Prostate gland (tissue), 2 donors: ENCODE measurements around the gene TGIF1.

Experiments
- POLR2AphosphoS5 ChIP-seq: sonication (generic); formaldehyde crosslinking; IDR thresholded peaks from one replicate; pipeline ENCODE4 v1.6.1; 2017; ENCODE audit warnings: antibody characterized with exemption
- TF ChIP-seq, protein P1 (sequence below), 4 experiments: fragments of 200-600 bp in 2 of 4; fragments of 450-650 bp in 2 of 4; sonication (generic) in 2 of 4; IDR thresholded peaks; 1 replicate in 3 of 4; 2 replicates in 1 of 4; pipeline ENCODE4 v1.5.1; 2016 to 2019; ENCODE audit warnings: antibody characterized with exemption in 4 of 4, mild to moderate bottlenecking in 2 of 4, moderate library complexity in 2 of 4

DNA sequence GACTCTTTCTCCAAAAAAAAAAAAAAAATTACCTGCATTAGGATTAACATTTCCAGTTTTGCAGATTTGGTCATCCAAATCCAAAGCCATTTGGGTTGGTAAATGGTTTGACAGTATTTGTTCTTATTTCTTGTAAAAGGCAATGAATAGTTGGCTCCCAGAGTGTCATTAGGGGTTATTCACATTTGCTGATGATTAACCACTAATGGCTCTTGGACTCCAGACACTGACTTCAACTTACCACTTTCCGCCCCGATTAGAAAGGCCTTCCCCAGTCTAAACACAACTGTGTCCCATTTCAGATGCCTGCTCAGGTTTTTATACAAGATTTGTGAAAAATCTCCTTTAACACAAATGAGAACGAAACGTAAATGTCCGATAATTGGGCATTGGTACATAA, 9.6 kb upstream of the TGIF1 start:
- TF ChIP-seq, protein P1, sequence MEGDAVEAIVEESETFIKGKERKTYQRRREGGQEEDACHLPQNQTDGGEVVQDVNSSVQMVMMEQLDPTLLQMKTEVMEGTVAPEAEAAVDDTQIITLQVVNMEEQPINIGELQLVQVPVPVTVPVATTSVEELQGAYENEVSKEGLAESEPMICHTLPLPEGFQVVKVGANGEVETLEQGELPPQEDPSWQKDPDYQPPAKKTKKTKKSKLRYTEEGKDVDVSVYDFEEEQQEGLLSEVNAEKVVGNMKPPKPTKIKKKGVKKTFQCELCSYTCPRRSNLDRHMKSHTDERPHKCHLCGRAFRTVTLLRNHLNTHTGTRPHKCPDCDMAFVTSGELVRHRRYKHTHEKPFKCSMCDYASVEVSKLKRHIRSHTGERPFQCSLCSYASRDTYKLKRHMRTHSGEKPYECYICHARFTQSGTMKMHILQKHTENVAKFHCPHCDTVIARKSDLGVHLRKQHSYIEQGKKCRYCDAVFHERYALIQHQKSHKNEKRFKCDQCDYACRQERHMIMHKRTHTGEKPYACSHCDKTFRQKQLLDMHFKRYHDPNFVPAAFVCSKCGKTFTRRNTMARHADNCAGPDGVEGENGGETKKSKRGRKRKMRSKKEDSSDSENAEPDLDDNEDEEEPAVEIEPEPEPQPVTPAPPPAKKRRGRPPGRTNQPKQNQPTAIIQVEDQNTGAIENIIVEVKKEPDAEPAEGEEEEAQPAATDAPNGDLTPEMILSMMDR (IDR thresholded peaks at IDR 0.05) = no peak
- TF ChIP-seq POLR2AphosphoS5 = no peak
